ENCODE data around the gene TMEM25.
"Not testable (repeated sequence)": the region's sequence is repeated elsewhere in the genome, so short reads cannot be mapped to it uniquely, and the experiment has no call there.

The TMEM25 gene

DNA sequence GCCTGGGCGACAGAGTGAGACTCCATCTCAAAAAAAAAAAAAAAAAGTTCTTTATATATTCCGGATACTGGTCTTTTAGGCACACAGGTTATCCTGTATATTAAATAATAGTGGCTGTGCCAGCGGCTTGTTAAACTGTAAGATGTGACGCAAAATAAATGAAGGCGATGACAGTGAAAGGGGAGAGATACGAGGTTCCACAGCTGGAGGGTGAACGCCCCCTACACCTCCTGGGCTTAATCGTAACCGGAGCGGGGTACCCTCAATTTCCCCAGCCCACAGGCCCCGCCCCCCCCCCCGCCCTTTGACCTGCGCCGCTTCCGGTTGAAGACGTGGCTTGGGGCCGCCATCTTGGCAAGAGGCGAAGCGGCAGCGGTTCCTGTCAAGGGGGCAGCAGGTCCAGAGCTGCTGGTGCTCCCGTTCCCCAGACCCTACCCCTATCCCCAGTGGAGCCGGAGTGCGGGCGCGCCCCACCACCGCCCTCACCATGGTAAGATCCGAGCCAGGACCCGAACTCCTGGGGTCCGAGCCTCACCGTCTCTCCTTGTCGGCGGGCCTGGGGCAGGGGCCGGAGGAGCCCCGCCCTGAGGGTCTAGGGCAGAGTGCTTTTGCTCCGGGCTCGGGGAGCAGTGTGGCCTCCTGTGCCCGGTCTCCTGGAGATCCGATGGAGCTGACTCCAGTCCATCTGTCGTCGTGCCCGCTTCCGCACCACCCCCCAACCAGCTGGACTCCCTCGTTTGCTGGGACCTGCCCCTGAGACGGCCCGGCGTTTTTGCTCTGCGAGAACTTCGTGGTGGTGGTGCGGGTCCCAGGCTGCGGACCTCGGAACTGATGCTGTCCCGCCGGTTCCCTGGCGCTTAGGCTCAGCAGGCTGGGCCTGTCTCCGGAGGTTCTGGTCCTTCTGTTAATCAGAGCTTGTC lies 41.3 kb downstream of the TMEM25 start, which contains the start of gene ARCN1:
Gene ARCN1 (plus strand): TSS at position 349 of the 920 bp plus-strand sequence. CDS start 139 bp downstream, at position 488.
- peak; percentile 92 for DNase-seq (ENCODE audit: low spot score)
- in situ Hi-C loops (cut with MboI; ENCODE audit: low sequenced_read_pairs, unreplicated experiment): no loop called here
- TF ChIP-seq CTCF (IDR thresholded peaks at IDR 0.05; ENCODE audit: borderline replicate concordance, control extremely low read depth, extremely low read depth, insufficient read depth, missing control alignments): peak; percentile 6

GRCh38 chr11:118572981-118573550 lies 42.1 kb downstream of the TMEM25 start:
- in situ Hi-C loops (cut with MboI; ENCODE audit: low sequenced_read_pairs, unreplicated experiment): no loop called here
- DNase-seq (ENCODE audit: low spot score): peak; percentile 41
- TF ChIP-seq CTCF (IDR thresholded peaks at IDR 0.05; ENCODE audit: borderline replicate concordance, control extremely low read depth, extremely low read depth, insufficient read depth, missing control alignments): no peak

GRCh38 chr11:118574636-118575035 lies 43.6 kb downstream of the TMEM25 start:
- no peak for TF ChIP-seq CTCF (IDR thresholded peaks at IDR 0.05; ENCODE audit: borderline replicate concordance, control extremely low read depth, extremely low read depth, insufficient read depth, missing control alignments)
- DNase-seq (ENCODE audit: low spot score): no peak
- in situ Hi-C loops (cut with MboI; ENCODE audit: low sequenced_read_pairs, unreplicated experiment): no loop called here

- in situ Hi-C loops (cut with MboI; ENCODE audit: low sequenced_read_pairs, unreplicated experiment): not testable (repeated sequence)
Measured at GRCh38 chr11:118577995-118578394, 47.0 kb downstream of the TMEM25 start.

DNA sequence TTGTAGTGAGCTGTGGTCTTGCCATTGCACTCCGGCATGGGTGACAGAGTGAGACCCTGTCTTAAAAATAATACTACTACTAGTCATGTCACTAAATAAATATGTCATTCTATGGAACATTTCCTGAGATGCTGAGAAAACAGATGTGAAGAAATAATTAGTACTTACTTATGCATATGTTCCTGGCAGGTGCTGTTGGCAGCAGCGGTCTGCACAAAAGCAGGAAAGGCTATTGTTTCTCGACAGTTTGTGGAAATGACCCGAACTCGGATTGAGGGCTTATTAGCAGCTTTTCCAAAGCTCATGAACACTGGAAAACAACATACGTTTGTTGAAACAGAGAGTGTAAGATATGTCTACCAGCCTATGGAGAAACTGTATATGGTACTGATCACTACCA lies 50.1 kb downstream of the TMEM25 start:
- no peak for TF ChIP-seq CTCF (IDR thresholded peaks at IDR 0.05; ENCODE audit: borderline replicate concordance, control extremely low read depth, extremely low read depth, insufficient read depth, missing control alignments)
- DNase-seq (ENCODE audit: low spot score): no peak
- in situ Hi-C loops (cut with MboI; ENCODE audit: low sequenced_read_pairs, unreplicated experiment): no loop called here

More at GRCh38 chr11:118577995-118578394, 47.0 kb downstream of the TMEM25 start:
- not testable (repeated sequence) for DNase-seq (ENCODE audit: low spot score)

Data from GM13976 (cell line).